ENCODE results near the gene ABI1.

Gene ABI1

DNA sequence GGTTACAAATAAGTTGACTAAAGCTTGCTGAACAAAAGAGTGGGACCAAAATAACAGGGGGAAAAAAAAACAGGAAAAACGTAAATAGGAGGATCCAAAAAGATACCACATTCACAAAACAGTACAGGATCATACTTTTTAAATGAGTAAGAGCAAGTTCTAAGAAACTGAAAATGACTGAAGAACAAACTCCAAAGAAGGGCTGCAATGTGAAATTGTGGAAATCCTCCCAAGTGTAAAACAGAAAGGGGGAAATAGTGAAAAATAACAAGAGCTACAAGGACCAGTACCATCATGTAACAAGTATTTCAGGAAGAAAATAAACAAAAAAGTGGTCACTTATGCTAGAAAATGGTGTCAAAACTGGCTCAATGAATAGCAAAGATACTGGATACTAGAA, 116.9 kb downstream of the ABI1 start:
- DNase-seq = no peak

DNA sequence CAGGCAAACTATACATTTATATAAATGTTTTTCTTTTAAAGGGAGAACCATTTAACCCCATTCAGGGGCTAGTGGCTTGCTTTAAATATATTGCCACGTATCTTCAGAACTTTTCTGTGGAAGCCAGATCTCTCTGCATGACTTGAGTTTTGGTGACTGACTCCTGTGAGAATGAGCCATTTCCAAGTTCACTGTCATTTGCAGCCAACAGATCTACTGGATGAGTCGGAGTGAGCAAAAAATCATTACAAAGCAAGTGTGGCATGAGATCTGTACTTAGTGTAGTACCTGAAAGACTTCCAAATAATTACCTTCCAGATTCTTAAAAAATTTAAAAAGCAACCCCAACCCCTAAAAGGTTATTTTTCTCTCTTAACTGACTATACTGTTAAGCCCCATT, 117.7 kb downstream of the ABI1 start:
- no peak for DNase-seq

DNA sequence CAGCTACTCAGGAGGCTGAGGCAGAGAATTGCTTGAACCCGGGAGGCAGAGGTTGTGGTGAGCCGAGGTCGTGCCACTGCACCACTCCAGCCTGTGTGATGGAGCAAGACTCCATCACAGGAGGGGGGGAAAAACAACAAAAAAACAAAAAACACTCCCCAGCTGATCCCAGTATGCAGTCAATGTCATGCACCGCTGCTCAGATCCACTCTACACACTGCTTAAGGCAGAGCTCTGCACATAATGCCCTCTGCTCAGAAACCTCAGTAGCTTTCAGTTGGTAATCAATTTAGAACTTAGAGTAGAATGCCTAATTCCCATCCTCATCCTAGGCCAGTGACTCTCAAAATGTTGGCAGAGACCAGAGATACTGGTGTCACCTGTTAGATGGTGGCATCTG, 119.4 kb downstream of the ABI1 start:
- DNase-seq = no peak

DNA sequence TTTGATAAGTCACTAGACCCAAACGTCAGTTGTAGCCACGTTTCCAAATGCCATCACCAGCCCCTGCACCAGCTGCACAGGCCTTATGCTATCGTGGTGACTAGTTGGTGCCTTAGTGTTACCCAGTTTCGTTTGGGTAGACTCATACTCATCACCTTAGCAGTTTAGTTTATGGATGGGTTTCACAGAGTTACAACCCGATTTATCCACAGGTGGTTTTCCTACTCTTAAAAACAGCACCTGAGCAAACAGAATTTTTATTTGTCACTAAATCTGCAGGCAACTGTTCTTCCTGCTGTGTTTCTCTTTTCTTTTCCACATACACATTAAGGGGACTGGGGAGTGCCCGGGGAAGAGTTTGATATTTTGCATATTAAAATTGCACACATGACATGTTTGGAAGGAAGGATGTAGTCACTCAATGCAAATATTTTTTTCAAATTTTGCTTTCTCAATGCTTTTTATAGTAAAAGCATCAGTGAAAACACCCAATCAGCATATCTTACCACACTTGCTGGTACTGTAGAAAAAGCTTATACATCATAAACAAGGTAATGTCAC, 121.6 kb downstream of the ABI1 start:
- DNase-seq = peak; percentile 38

DNA sequence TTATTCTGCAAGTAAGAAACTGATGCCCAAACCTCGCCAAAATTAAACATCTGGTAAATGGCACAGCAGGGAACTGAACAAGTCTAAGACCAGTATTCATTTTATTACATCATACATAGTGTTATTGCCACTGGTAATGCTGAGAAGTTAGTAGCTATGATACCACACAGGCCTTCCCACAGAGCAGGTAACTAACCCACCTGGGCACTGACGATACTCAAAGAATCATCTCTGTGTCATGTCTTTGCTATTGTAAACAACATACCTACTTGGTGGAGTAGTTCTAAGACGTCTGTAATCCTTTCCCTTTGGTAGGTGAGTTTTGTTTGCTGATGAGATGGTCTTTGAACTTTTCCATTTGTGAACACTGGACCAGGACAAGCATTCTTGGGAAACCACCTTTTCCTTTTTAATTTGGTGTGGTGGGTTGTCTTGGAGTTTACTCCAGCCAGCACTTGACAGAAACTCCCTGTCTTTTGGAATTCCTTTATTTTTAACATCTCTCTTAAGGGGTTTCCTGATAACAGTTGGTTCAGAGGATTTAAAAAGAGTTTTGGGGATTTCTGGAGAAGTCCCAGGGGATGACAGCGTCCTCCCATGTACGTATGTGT, 122.4 kb downstream of the ABI1 start:
- no peak for DNase-seq

DNA sequence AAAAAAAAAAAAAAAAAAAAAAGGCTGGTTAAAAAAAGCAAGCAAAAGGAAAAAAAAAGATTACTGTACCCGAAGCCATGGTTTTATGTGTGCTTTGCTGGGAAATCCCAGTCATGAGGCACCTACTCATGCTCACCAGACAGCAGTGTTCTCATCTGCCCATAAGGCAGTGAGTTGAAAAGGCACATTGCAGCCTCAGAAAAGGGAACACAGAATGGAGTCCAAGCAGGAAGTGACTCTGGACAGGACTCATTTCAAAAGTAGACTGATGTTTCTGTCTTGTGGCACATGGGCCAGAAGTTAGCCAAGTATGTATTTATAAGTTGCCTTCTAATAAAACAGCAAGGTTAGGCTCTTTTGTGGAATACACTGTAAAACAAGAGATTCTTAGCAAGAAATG, 123.0 kb downstream of the ABI1 start:
- DNase-seq = peak; percentile 40

DNA sequence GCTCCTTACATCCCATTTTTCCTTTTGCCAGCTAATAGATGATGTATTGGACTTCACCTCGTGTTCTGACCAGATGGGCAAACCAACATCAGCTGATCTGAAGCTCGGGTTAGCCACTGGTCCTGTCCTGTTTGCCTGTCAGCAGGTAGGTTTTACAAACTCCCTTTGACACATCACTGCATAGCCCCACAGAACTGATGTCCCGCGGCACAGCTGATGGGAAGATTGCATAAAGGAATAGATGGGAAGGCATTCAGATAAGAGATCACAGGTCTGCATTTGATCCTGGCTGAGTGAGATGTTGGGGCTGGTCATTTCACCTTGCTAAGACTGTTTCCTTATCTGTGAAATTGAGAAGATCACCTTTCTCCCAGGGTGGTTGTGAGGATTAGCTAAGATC, 125.3 kb downstream of the ABI1 start:
- no peak for DNase-seq

DNA sequence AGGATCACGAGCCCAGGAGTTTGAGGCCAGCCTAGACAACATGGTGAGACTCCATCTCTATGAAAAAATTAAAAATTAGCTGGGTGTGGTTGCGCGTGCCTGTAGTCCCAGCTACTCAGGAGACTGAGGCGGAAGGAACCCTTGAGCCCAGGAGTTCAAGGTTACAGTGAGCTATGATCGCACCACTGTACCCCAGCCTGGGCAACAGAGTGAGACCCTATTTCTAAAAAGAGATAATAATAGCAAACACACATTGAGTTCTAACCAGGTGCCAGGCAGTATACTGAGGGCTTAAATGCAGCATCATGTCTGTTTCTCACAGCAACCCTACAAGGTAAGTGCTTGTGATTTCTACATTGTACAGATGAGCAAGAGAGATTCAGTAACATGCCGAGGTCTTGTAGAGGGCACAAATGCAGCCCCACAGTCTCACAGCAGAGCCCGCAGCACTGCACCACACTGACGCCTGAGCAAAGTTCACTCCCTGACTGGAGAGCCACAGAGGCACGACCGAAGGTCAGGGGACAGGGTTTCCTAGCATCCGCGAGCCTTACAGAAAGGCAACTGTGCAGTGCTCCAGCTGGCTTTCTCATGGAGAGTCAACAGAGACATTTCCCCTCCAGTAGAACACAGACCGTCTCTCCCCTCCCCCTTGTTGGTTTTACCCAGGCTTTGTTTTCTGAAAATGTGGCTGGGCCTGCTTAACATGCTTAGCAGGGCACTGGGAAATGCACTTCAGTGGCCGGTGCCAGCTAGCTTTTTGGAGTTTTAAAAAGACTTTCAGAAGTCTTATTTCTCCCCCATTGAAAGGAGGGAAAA, 126.8 kb downstream of the ABI1 start:
- no peak for DNase-seq

DNA sequence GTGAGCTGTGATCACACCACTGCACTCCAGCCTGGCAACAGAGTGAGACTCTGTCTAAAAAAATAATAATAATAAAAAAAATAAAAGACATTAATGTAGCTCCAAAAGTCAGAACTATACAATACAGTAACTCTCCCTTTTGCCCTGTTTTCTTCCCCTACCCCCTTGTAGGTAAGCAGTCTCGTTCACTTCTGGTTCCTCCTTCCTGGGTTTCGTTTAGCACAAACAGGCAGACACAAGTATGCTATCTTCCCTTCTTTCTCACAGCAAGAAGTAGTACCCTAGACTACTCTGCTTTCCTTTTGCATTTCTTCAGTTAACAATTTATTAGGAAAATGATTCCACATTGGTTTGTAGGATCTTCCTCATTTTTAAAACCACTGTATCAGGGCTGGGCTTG, 130.2 kb downstream of the ABI1 start:
- no peak for DNase-seq

DNA sequence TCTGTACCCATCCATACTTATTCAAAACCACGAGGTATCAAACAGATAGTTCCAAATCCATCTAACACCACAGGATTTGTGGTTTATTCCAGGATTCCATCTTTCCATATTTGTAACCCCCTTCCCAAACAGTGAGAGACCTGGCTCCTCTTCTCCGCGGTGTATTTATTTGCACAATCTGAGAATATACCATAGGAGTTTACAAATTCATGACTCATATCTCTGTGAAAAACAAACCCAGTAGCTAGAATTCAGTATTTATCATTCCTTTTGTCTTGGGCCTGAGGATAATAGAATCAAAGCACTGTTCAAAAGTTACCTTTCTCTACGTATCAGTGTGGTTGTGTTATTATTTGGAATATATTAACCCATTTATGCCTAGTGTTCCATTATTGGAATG, 131.4 kb downstream of the ABI1 start:
- no peak for DNase-seq

DNA sequence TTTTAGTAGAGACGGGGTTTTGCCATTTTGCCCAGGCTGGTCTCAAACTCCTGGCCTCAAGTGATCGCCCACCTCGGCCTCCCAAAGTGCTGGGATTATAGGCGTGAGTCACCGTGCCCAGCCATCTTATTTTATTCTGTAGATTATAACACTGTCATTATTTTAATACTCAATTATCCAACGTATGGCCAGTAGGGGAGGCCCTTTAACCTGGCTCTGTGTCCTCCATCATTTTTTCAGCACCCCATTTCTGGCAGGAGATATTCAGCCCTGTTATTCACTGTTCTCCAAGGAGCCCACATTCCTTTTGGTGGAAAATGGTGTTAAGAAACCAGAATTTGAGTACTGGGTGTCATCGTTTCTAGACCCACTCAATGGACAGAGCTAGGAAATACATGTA, 131.8 kb downstream of the ABI1 start:
- DNase-seq = no peak

DNA sequence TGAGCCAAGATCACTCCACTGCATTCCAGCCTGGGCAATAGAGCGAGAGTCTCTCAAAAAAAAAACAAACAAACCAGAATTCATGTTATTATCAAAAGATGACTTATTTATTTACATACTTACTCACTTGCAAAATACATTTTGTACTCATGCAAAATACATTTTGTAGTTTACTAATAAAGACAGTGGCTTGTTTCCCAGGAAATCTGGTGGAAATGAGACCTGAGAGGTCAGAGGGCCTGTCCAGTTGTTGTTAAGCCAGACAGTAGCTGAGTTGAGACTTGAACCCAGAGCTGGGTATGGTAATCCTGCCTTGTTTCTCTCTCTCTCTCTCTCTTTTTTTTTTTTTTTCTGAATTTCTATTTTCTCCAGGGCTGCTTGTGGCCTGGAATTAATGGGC, 133.8 kb downstream of the ABI1 start:
- no peak for DNase-seq

DNA sequence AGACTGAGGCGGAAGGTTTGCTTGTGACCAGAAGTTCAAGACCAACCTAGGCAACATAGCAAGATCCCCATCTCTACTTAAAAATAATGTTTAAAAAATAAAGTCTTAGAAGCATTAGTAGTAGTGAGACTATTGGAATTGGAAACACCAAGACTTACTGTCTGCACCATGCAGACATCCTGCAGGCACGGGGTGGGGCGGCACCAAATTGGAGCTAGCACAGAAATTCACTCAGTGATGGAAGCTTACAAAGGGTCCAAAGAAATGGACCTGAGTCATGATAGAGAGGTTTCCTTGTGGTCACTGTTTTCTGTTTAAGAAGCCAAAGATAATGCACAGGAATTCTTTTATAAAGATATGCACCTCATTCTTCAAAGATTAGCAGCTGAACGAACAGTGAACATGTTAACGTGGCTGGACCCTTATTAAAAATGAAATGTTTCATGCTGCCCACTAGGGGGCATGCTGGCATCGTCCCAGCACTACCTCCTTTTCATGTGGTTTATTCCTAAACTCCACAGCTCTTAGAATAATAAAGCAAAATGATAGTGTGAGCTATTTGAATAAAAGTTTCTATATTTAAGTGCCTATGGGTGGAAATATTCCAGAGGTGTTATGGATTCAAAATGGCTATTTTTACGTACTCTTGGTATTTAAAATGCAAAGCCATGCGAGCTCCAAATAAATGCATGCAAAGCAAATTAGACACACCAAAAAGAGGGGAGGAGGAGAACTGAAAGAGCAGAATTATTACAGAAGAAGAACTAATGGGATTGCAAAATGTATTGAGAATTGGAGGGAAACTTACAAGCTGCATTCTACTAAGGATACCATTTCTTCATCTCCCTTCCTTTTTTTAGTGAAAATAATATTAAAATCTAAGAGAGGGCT, 134.7 kb downstream of the ABI1 start:
- peak; percentile 42 for DNase-seq

DNA sequence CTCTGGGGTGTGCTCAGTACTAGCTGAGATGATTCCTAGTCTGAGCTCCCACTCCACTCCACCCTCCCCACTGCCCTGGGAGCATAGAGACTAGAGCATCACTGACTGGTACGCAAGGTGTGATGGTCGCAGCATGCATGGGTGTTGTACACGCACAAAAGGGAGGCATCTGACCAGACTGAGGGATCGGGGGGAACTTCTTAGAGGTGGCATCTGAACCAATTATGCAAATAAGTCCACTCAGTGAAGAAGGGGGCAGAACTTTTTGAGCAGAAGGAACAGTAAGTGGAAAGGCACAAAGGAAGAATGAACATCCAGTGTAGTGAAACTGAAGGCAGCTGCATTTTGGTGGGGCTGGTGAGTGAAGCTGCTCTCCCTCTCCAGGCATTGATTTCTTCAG, 137.7 kb downstream of the ABI1 start:
- no peak for DNase-seq

DNA sequence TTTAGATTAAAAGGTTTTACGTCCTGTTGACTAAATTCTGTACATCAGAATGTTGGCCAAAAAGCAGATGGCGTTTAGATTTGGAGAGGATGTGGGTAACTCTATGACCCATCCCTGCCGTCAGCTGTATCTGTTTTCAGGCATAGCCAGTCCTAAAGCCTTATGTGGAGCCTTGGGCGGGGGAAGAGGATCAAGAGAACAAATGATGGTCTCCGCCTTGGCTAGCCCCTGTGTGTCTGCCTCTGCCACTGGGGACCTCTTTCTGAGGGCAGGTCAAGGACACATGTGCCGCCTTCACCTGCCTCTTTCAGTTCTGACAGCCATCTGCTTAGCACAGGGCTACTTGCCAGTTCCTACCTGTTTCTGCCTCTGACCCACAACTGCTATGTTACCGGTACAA, 139.2 kb downstream of the ABI1 start:
- DNase-seq = peak; percentile 39

DNA sequence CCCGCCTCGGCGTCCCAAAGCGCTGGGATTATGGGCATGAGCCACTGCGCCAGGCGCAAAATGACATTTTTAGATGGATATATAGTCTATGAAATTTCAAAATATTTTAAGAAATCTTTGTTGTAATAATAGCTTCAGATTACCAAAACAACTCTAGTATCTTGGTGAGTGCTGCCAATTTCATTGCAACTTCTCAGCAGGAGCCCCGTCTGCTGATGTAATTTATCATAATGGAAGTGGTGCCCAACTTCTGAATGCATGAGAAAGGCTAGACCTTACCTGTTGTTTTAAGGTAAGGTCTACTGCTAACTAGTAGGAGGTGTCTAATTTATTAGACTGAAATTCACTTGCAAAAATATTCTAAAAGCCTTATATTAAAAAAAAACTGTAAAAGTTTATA, 143.3 kb downstream of the ABI1 start:
- DNase-seq = no peak

DNA sequence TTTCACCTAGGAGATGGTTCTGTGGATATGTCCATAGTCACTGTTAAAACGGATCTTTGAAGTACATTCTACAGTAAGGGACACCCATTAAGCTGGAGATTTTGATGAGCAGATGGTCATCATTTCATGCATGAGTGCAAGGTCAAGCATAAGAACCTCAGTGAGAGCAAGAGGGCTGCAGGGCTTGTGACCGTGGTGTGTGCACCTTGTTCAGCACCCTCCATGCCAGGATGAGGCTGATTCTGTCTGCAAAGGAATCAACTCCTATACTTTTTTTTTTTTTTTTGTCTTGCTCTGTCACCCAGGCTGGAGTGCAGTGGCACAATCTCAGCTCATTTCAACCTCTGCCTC, 145.6 kb downstream of the ABI1 start:
- DNase-seq = no peak

DNA sequence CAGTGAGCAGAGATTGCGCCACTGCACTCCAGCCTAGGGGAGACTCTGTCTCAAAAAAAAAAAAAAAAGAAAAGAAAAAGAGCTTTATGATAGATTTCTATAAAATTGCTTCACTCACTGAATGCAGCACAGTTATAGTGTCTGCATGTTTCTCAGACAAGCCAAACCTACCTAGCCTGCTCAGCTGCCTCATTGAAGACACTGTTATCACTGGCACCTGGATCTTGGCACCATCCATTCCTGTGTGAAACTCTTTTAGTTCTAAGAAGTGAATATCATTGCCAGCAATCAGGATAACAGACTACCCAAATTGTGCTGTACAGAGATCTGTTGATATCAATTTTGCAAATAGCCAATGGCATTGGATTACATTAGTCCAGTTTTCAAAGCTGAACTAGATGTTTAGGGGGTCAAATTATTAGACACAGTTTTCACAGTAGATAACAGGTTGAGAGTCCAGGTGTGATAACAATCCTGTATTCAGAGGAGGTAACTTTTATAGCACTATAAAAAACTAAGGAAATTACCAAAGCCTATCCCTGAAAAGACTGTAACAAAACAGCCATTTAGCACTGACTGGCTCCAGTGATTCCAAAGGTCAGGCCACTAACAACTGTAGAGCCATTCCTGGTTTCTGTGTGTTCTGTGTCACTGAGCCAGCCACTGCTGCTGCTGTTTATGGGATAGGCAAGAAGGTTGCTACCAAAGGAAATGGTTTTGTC, 146.2 kb downstream of the ABI1 start:
- DNase-seq = no peak

DNA sequence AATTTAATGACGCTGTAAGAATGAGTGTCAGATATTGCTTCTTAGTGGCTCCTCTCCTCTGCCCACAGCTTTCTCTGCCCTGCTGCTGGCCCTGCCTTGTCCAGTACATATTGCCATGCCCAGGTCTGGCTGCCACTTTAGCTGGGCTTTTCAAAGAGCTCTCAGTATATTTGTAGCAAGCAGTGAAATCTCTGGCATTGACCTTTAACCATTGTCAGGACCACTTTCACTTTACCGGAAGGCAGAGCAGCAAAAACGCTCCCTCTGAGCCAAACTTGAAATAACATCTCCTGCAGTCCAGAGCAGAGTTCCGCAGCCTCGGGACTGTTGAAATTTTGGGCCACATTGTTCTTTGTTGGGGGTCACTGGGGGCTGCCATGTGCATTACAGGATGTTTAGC, 149.4 kb downstream of the ABI1 start:
- DNase-seq = no peak

DNA sequence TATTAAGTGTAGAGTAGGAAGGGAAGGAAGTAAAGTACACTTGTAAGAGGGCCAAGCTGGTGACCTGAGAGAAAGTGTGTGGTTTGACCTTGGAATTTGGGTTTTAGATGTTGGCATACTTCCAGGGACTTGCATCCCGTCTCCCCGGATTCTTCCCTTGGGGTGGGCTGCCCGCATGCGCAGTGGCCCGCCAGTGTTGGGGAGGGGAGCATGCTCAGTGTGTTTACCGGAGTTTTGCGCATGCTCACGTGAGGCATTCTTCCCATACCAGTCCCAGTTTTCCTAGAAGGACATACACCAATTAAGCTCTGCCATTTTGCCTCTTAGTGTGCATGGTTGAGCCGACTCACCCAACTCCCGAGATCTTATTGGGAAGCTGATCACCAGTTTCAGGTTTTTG, 153.8 kb downstream of the ABI1 start:
- DNase-seq = no peak

DNA sequence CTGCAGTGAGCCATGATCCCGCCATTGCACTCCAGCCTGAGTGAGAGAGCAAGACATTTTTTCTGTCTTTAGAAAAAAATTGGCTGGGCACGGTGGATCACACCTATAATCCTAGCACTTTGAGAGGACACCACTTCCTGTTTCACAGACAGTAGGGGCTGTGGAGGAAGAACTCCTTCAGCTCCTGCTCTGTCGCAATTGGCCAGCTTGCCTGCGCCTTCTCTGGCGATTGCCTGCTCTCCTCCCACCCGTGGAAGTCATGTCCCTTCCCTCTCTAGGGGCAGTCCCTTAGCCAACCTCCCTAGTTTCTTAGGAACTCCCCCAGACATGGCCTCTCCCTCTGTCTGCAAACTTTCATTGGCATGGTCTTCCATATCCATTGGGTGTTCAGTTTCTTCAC, 154.6 kb downstream of the ABI1 start:
- no peak for DNase-seq

DNA sequence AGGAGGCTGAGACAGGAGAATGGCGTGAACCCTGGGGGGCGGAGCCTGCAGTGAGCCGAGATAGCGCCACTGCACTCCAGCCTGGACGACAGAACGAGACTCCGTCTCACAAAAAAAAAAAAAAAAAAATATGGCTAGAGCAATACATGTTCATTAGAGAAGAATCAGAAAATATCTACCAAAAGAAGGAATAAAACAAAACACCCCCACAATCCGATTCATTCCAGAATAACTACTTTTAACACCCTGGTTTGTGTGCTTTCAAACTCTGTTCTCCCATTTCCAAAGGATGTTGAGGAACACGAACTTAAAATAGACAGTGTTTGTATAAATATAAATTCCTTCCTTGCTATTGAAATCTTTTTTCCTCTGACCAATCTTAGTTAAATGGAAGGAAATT, 156.8 kb downstream of the ABI1 start:
- no peak for DNase-seq

DNA sequence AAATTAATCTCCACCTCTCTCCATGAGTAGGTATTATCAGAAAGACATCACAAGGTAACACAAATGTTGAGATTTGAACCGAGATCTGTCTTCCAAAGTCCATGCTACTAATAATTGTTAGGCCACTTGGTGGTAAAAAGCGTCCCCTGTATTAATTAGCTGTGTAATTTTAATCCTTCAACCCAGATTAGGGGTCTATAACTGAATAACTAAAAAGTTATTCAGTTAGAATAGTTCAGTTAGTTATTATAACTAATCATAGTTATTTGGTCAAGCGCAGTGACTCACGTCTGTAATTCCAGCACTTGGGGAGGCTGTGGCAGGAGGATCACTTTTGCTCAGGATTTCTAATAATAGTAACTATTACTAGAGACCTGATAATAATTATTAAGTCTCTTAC, 157.7 kb downstream of the ABI1 start:
- DNase-seq = no peak
